Muscle of arm (tissue), 12 donors: ENCODE results near the gene FRMD4B. TPM values are rescaled to one million over a fixed set of nuclear protein-coding genes. Genes with fewer than 3 reads are reported as not detected.

Experiments
- DNase-seq: peaks from one replicate; pipeline ENCODE4 v3.0.0-alpha.2; 2013
- polyA plus RNA-seq, 12 donors: library from polyadenylated mRNA; unstranded; fragments of 120-200 nt; gene quantifications; one replicate each; pipeline ENCODE4 v1.2.1, GENCODE V29; 2013; ENCODE audit not compliant: insufficient read length in 12 of 12

Gene FRMD4B
- polyA plus RNA-seq, 12 donors: 12.1 to 29.8 (median 17.8) TPM; not detected in 1

DNA sequence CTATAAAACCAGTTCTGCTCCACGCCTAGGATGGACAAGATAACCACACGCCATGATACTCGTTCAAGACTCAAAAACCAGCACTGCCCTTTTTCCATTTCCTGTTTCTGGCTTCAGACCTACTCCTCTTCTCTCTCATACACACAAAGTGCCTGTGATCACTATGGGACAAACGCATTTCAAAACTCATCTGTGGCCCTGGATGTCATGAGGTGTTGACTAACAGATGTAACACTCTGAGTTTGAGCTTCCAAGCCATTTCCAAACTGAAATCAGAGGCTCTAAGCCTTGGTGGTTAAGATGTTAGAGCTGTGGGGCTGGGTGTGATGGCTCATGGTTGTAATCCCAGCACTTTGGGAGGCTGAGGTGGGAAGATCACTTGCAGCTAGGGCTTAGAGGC is 207.8 kb downstream of the FRMD4B start:
- no peak for DNase-seq

DNA sequence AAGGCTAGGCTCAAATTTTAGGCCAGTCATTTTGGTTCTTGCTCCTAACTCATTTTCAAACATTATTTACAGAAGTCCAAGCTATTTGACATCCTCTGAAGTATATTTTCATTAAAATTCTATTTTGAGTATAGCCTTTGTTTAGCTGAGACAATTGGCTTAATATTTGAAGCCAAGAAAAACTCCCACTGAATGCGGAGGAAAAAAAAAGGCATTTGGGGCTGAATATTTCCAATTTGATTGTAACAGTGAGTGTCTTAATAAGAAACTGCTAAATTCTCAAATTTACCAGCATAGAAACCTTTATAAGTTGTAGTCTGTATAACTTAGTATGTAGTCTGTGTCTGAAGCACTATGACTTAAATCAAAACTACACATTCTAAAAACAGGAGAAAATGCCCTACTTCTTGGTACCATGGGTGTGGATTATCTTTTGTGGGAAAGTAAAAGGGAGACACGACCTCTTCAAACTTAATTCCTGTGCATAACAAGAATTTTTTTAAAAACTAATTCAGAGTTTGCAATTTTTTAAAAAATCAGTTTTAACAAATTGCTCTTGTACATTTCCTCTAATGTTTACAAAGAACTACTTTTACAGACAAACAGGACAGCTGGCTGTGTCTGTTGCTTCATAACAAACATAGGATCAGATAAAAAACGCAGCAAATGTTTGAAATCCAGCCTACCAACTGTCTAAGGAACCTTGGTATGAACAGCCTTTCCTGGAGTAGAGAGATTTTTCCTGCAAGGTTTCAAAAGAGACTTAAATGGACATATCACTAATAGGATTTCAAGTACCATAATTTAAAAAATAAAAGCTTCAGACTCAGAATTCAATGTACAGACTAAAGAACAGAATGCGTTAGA is 210.8 kb downstream of the FRMD4B start:
- DNase-seq: no peak

DNA sequence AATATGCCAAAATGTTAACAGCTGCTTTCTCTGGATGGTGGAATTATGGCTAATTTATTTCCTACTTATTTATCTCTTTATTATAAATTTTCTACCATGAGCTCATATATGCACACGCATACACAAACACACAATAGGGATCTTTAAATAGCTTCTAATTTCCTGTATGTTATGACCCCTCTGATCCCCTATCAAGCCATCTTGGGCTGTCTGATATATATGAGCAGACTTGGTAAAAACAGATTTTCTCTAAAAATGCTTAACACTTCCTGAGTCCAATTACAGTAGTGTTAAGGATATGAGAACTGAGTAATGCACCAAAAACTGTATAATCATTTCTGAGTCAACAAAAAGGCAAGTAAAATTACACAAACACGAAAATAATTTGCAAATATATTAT is 211.4 kb downstream of the FRMD4B start:
- DNase-seq: no peak

DNA sequence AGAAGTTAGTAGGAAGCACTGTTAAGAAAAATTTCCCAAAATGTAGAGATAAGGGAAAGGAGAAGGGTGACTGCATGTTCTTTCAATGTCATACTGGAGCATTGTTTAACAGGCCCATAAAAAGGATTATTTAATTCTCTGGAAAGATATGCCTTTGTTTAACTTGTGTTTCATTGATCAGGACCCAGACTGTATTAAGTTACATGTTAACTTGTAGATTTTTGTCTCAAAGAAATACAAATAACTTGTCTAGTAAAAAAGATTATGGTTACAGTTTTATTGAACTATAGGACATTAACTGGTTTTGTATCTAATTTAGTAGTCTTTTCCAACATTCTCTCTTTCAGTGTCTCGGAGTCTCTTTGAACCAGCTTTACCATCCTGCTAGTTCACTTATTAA is 213.8 kb downstream of the FRMD4B start:
- DNase-seq: no peak

DNA sequence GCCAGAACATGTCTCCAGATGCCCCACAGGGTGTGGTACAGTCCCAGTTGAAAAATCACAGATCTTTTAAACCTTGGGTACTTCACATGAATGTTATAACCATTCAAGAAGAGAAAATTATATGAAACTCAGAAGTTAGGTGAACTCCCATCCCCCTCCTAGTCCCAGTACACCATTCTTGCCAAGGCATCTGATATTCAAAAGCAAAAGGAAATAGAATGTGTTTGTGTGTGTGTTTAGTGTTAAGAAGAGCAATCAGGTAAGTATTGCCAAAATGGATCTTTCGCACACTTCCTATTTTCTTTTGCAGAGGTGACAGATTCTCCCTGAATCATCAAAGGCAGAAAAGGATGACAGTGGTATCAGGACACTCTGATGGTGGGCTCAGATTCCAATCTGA is 219.4 kb downstream of the FRMD4B start:
- DNase-seq: no peak

DNA sequence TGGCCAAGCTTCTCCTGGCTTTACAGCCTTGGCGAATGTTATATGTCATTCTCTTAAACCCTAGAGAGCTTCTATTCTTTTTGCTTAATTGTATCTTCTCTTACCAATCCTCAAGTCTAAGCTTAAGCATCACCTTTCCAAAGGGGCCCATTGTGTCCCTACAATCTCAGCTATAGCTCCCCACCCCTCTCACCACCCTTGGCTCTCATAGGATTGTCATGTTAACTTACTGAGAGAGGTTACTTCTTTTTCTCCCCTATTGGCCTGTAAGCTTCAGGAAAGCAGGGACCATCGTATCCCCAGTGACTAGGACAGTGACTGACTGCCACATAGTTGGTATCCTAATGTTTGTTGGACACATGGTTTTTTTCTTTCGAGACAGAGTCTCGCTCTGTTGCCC is 220.1 kb downstream of the FRMD4B start:
- DNase-seq: no peak

DNA sequence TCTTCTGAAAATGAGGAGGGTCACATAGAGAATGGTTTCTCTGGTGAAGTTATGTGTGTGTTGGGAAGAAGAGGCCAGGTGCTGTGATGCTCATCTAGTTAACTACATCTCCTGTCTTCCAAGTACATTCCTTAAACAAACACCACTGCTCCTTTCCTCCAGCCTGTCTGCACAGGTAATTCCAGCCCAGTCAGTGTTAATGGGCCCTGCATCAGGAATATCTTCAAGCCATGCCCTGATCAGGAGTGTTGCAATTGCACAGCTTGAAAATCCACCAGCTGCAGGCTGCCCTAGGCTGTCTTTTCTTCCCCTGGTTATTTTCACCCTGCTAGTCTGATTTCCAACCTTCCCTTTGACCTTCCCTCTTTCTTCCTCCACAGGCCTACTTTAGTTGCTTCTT is 221.6 kb downstream of the FRMD4B start:
- no peak for DNase-seq

DNA sequence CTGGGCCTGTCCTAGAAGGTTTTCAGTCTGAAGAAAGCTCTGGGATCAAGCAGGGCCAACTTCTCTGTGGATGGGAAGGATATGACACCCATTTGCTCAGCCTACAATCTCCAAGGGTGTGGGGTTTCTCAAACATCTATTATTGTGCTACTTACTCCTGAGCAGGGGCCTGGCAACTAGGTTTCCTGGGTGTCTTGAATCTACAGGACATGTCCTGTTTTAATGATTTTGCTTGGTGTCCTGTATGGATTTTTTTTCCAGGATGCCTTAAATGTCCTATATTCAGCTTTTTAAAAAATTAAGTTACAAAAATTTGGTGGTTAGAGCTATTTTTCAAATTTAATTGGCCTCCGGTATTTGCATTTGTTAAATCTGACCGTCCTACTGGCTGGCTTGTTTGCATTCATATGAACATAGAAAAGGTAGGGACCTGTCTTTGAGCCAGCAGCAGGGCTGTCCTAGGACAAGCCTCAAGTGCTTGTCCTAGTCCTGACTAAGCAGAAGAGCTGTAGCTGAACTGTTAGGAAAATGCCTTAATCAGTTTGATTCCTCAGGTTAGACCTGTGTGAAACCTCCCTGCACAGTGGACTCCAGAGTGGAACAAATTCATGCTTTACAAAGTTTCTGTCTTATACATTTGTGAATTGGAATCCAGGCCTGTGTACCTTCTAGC is 223.4 kb downstream of the FRMD4B start:
- DNase-seq: no peak

DNA sequence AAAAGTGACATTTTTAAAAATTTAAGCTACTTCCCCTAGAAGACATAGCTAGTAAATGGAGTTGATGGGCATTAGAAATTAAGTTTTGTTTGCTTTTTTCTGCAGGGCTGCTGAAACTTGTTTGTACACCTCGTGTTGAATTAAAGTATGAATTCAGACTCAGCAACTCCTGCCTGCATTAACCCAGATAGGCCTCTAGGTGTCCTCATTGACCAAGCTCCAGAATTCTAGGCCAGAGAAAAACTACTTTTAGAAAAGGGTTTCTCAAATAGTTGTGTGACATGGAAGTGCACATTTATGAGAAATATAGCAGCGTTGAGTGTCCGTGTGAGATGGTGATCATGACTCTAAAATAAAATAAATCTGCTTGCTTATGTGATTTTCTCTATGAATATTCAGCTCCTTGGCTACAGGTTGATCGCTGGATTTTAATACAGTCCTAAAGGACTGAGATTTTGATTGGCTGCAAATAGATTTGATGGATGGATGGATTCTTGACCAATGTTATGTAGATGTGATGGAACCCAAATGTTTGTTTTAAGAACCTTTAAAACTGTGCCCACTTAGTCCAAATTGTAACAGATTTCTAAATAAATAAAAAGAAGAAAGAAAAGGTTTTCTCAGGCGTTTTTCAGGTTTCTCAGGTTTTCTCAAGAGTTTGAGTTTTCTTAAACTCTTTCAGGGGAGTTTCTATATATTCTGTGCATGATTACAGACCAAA is 224.1 kb downstream of the FRMD4B start:
- DNase-seq: peak; percentile 58

DNA sequence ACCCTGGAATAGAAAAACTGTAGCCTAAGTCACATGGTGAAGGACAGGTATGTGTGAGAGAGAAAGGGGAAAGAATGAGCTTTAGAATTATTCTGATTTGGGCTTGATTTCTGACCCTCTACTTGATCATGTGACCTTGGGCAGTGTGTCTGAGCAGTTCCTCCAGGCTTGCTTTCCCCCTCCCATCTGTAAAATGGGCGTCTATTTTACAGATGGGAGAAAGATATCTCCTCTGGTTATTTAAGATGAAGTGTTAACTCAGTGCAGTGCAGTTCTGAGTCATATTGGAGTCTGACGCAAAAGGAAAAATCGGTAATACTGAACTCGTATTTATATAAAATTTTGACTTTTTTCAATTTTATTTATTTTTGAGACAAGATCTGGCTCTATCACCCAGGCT is 225.4 kb downstream of the FRMD4B start:
- no peak for DNase-seq

DNA sequence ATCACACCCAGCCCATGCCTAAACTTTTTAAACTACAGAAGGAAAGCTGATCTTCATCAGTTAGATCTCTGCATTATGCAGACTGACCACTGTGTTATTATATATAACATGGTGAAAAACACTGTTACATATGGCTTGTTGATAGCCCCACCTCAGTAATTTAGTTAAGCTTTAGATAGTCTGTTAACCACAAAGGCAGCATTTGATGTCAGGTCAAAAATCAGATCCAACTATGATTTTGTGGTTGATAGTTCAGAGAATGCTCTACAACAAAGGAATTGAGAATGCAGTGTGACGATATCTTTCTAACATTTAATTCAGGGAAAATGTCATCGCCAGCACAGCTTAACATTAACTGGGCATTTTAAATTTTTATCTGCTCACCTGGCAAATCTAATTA is 225.8 kb downstream of the FRMD4B start:
- DNase-seq: no peak

DNA sequence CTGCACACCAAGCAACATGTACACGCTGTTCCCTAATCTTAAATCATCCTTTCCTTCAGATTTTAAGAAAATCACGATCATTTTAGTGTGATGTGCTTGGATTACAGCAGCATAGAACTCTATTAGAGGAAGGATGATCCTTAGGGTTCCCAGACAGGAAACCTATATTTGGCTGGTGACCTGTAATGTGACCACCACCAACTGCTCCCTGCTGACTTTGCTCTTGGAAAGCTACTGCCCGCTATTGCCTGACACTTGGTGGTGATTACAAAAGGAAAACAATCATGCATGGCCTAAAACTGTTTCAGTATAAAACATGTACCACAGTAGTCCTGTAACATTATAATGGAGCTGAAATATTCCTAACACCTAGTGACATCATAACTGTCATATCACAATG is 236.3 kb downstream of the FRMD4B start:
- DNase-seq: no peak

DNA sequence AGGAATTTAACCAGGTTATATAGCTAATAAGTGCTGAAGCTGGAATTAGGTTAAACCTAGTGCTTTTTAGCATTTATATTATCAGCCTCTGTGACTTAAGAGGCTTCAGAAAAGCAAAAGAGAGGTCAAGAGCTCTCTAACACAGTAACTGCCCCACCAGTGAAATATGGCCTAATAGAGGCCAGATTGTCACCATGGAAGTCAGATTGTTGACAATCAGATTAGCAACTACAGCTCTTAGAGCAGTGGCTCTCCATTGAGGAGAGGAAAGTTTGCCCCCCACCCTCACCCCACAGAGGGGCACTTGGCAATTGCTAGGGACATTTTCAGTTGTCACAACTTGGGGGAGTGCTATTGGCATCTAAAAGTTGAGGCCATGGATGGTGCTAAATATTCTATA is 240.2 kb downstream of the FRMD4B start:
- no peak for DNase-seq

DNA sequence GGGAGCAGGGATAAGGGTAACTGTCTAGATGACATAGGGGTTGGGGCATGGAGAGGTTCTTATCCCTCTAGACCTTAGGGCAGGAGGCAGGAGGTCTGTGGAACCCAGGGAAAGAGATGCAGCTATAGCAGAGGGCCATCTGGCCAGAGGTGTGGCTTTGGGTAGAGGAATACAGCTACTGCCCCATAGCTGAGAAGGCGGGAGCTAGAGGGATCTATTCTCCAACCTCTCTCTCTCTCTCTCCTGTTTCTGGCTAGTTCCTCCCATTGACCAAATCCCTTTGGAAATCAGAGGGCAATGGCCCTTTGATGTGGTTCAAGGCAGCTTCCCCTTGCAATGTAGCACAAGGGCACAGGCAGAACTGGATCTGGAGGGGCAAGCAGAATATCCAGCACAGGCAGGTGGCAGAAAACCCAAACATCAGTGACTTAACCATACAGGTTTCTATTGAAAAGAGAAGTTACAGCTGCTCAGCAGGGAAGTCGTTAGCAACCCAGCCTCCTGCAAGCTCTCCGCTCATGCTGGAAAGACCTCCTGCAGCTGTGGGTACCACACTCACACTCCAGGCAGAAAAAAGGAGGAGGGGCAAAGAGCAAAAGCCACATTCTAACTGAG is 241.2 kb downstream of the FRMD4B start:
- no peak for DNase-seq

DNA sequence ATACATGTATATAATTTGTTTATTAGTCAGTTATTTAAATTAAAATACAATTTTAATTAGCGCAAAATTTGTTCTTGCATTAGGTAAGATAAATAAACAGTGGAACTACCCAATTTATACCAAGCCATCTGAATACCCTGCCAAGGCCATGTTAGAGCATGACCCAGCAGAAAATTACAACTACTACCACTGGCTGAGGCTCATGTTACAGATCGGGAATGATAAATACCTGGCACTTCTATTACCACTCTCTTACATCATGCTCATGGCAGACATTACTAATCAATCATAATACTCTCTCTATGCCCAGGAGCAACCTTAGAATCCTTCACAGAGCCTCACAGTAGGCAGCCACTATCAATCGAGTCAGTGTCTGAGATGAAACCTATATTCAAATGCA is 242.3 kb downstream of the FRMD4B start:
- no peak for DNase-seq

DNA sequence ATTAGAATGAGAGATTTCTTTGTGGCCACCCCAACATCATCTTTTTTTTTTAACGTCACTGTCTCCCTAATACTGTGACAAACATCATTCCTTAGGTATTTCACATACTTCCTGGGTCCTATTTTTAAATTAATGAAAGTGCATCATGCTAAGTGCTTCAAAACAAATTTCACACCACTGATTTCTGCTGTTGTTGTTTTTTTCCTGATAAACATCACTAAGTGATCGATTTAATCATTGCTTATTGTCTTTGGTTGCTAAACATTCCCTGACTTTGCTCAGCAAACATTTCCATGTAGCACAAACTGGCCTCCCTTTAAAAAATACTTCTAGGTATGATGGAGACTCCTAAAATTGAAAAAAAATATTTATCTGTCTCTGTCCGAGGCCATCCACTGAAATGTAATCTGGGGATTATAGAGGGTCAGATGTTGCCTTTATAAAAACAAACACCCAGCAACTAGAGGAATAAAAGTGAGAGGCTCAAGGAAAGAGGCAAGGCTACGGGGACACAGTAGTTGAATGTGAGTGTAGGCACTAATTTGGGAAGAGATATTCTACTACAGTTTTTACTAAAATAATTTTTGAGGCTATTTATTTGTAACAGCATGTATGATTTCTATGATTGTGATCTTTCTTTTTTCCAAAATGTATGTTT is 243.0 kb downstream of the FRMD4B start:
- no peak for DNase-seq

DNA sequence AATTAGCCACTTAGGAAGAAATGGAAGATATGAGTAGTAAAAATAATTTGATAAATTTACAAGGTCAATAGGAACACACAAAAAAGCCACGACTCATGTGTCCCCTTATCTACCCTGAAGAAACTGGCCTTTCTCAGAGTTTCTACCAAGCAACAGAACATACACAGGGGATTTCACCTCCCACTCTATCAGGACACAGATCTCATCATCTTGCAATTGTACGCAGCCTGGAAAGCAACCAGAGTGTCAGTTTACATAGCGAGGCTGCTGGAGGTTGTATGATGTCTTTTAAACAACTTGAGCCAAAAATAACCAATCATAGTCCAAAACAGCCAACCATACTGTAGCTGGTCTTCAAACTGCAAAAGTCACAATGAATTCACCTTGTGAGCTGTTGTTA is 243.8 kb downstream of the FRMD4B start:
- DNase-seq: no peak

DNA sequence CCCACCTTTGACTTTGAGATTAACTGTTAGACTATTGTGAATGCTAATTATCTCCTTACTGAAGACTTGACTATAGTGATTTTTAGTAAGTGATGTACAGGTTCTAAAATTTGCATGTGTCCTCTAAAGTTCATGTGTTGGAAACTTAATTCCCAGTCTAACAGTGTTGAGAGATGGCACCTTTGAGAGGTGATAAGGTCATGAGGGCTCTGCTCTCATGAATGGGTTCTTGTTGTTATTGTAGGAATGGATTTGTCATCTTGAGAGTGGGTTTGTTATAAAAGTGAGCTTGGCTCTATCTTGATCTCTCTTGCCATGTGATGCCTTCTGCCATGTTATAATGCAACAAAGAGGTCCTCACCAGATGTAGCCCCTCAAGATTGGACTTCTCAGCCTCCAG is 244.6 kb downstream of the FRMD4B start:
- DNase-seq: no peak

DNA sequence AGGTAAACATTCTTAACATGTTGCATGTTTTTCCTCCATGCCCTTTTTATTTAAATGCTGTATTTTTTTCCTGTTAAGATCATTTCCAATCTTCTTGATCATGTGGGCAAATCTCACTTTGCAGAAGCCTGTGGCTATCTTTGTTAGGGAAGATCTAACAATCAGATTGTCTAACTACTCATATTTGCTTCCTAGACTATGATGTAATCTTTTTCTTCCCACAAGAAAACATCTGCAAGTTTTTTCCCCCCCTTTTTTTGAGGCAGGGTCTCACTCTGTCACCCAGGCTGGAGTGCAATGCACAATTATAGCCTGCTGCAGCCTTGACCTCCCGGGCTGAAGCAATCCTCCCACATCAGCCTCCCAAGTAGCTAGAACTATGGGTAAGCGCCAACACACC is 248.5 kb downstream of the FRMD4B start:
- DNase-seq: no peak

DNA sequence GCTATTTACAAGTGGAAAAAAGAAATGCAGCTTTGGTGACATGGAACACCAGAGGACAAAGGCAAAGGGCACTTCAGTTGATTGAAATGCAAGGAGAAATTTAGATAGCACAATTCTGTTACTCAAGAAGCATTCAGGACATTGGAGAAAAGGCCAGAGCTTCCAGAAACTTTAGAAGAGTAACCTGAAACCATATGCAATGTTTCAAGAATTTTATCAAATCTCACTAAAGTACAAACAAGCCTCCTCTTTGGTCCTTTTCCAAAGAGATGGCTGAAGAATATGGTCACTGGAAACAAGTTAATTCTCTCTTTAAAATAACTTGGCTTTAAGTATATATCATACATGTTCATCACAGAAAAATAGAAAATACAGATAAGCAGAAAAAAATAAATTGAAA is 248.9 kb downstream of the FRMD4B start:
- DNase-seq: no peak

DNA sequence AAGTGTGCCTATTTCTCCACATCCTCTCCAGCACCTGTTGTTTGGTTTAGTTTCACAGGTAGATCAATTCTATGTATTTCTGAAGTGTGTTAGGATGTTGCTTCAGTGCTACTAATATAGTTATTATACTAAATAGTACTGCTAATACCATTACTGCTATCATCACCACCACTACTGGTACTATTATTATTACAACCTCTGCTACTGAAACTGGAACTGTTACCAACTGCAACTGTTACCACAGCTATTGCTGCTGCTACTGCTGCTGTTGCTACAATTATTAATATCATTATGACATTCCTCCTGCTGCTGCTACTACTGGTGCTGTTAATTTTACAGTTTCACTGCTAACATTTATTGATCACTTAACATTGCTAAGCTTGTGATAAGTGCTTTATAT is 255.2 kb downstream of the FRMD4B start:
- no peak for DNase-seq

DNA sequence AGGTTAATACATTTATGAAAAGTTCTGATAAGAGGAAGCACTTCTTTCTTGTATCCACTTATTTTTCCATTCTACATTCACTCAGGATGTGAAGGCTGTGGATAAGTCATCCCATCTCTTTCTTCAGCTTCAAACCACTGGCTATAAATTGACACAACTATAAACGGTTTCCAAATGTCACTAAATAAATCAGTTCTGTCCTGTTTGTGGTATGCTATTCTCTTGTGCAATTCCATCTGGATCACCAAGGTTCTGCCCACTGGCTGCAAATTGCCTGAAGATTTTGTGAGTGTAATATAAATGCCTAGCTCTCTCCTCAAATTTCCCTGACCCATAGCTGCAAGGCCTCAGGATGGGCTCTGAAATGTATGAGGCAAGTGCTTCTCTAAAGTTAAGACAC is 256.4 kb downstream of the FRMD4B start:
- DNase-seq: no peak
